GM12878 (cell line): ENCODE results near the gene APLP2. TPM values are rescaled to one million over a fixed set of nuclear protein-coding genes. Genes with fewer than 3 reads are reported as not detected.

ENCODE experiments used
- ATAC-seq: fragments of 200-7000 bp; cut with Tn5 transposase; 3 replicates; pipeline ENCODE4 v1.9.1; 2020; ENCODE audit warnings: mild to moderate bottlenecking, moderate library complexity
- BruUV-seq: library from RNA; stranded (reverse); fragments of 400-500 nt; replicated peaks from 2 replicates; lab custom pipeline; 2021; lab: Mats Ljungman, UMichigan
- CTCF ChIA-PET: fragments of 300-600 bp; sonication (Branson Sonifier 250); formaldehyde crosslinking; extraction: SDS; loops from one replicate; lab custom pipeline; 2021; ENCODE audit warnings: inconsistent platforms; lab: Yijun Ruan, JAX
- POLR2A ChIA-PET: fragments of 350-600 bp; formaldehyde crosslinking; extraction: SDS; loops from one replicate; lab custom pipeline; 2021; ENCODE audit warnings: inconsistent platforms; lab: Charles Lee
- RAD21 ChIA-PET: fragments of 300-600 bp; sonication (Branson Sonifier 250); formaldehyde crosslinking; loops from one replicate; lab custom pipeline; 2023; ENCODE audit warnings: antibody characterized with exemption; ENCODE audit not compliant: unreplicated experiment; lab: Charles Lee
- SMC1A ChIA-PET: fragments of 300-600 bp; sonication (Branson Sonifier 250); formaldehyde crosslinking; loops from one replicate; lab custom pipeline; 2023; ENCODE audit not compliant: unreplicated experiment, uncharacterized antibody; lab: Charles Lee
- DNase-seq: peaks from one replicate; pipeline ENCODE4 v3.0.0-alpha.2; 2011; ENCODE audit warnings: low read depth, low spot score
- FAIRE-seq: peaks from 3 replicates; lab custom pipeline; 2011; peaks lifted over from hg19 to GRCh38; lab: Jason Lieb, UNC
- H2AFZ ChIP-seq: 2 replicates; pipeline ENCODE4 v1.6.0; 2011; ENCODE audit warnings: low read depth, low read length, control low read depth; ENCODE audit not compliant: control insufficient read depth
- H3K27ac ChIP-seq: 2 replicates; pipeline ENCODE4 v1.5.1; 2011; ENCODE audit warnings: control low read depth; ENCODE audit not compliant: control insufficient read depth, insufficient read depth
- H3K27me3 ChIP-seq, 2 experiments: replicated peaks in 1 of 2; 2 replicates each; pipeline versions ENCODE4 v1.6.0 to v1.6.1; 2011; ENCODE audit warnings: low read length in 1 of 2; ENCODE audit not compliant: control insufficient read depth in 2 of 2, insufficient read depth in 2 of 2
- H3K36me3 ChIP-seq, 2 experiments: 2 replicates each; pipeline ENCODE4 v1.5.1; 2011; ENCODE audit warnings: low read length in 1 of 2; ENCODE audit not compliant: control insufficient read depth in 2 of 2, insufficient read depth in 2 of 2
- H3K4me1 ChIP-seq: 2 replicates; pipeline ENCODE4 v1.6.1; 2011; ENCODE audit warnings: mild to moderate bottlenecking, low read length, moderate library complexity, mixed read lengths; ENCODE audit not compliant: control insufficient read depth, insufficient read depth
- H3K4me2 ChIP-seq: 2 replicates; pipeline ENCODE4 v1.6.0; 2011; ENCODE audit warnings: control low read depth; ENCODE audit not compliant: control insufficient read depth, insufficient read depth
- H3K4me3 ChIP-seq: fragments of 200-600 bp; sonication (generic); 2 replicates; pipeline ENCODE4 v1.5.1; 2016
- H3K79me2 ChIP-seq: 2 replicates; pipeline ENCODE4 v1.6.0; 2011; ENCODE audit warnings: low read length; ENCODE audit not compliant: control insufficient read depth, insufficient read depth
- H3K9ac ChIP-seq: 2 replicates; pipeline ENCODE4 v1.8.0; 2011; ENCODE audit warnings: low read length, control low read depth, mixed read lengths; ENCODE audit not compliant: control insufficient read depth, insufficient read depth
- H3K9me3 ChIP-seq: replicated peaks from 3 replicates; pipeline ENCODE4 v1.5.1; 2011; ENCODE audit warnings: mild to moderate bottlenecking, low read length; ENCODE audit not compliant: control insufficient read depth, insufficient read depth
- H4K20me1 ChIP-seq: 2 replicates; pipeline ENCODE4 v1.6.0; 2011; ENCODE audit not compliant: control insufficient read depth, insufficient read depth
- PAX5 ChIP-seq: IDR thresholded peaks from 2 replicates; pipeline ENCODE4 v1.6.1; 2011; ENCODE audit warnings: low read depth, low read length, borderline replicate concordance
- WGBS: methylation state at CpG from one replicate; pipeline ENCODE4 v1.1.6; 2016; ENCODE audit warnings: low lambda C conversion rate; ENCODE audit not compliant: insufficient replicate concordance, insufficient coverage; ENCODE audit errors: missing lambda C conversion rate; 5-methylcytosine and 5-hydroxymethylcytosine counted together
- in situ Hi-C: fragments of 300-500 bp; cut with MboI; formaldehyde crosslinking; loops from 9 replicates; pipeline ENCODE4 v1.14.3; 2018; ENCODE audit warnings: mixed read lengths
- intact Hi-C: fragments of 100-400 bp; cut with micrococcal nuclease; formaldehyde crosslinking; loops from one replicate; pipeline ENCODE4 v1.14.2; 2022; ENCODE audit not compliant: unreplicated experiment
- polyA plus RNA-seq, 11 experiments: library from polyadenylated mRNA; depleted of rRNA in 4 of 11; unstranded in 6 of 11; stranded (reverse) in 5 of 11; fragments of >200 nt; fragmentation: Nextera tagmentation in 4 of 11; fragmentation: Illumina TruSeq in 1 of 11; extraction: Ambion mirVana in 4 of 11; extraction: Trizol in 1 of 11; gene quantifications; 1 replicate in 1 of 11; 2 replicates in 10 of 11; pipeline versions ENCODE4 v1.2.1 to v1.2.3, GENCODE V29; 2011 to 2016; ENCODE audit warnings: inconsistent platforms in 2 of 11, missing spikeins in 2 of 11, low read depth in 1 of 11
- total RNA-seq, 4 experiments: library from RNA; depleted of rRNA in 3 of 4; stranded (reverse); fragments of >200 nt in 3 of 4; fragmentation: Illumina TruSeq in 1 of 4; extraction: Trizol in 1 of 4; gene quantifications; 2 replicates each; pipeline versions ENCODE4 v1.2.1 to v1.2.3, GENCODE V29; 2013 to 2021
- TF ChIP-seq, protein P1 (sequence below): fragments of 450-650 bp; formaldehyde crosslinking; IDR thresholded peaks from 2 replicates; pipeline ENCODE4 v1.5.0; 2022; ENCODE audit warnings: mild to moderate bottlenecking, missing genetic modification characterization

The APLP2 gene
- total and polyA plus RNA-seq, 10 of the 15 experiments (the other 5 are each of a cell fraction or from before 2014, with no cell fraction given) = 2.3 to 38.8 (median 21.3) TPM

DNA sequence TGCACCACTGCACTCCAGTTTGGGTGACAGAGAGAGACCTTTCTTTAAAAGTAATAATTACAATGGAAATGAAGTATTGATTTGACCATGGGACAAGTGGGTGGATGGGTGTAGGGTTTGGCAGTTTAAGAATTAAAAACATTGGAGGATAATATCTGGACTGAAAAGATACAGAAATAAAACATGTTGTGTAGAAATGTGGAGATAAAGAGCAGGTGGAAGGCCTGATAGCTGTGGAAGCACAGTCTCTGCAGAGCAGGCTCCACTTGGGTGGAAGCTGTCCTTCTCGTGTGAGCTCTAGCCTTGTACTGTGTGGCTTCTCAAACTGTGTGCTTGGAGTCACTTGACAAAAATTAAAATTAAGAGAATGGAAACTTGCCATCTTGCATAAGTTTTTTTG lies 25.6 kb downstream of the APLP2 start (continued):
- TF ChIP-seq, protein P1, sequence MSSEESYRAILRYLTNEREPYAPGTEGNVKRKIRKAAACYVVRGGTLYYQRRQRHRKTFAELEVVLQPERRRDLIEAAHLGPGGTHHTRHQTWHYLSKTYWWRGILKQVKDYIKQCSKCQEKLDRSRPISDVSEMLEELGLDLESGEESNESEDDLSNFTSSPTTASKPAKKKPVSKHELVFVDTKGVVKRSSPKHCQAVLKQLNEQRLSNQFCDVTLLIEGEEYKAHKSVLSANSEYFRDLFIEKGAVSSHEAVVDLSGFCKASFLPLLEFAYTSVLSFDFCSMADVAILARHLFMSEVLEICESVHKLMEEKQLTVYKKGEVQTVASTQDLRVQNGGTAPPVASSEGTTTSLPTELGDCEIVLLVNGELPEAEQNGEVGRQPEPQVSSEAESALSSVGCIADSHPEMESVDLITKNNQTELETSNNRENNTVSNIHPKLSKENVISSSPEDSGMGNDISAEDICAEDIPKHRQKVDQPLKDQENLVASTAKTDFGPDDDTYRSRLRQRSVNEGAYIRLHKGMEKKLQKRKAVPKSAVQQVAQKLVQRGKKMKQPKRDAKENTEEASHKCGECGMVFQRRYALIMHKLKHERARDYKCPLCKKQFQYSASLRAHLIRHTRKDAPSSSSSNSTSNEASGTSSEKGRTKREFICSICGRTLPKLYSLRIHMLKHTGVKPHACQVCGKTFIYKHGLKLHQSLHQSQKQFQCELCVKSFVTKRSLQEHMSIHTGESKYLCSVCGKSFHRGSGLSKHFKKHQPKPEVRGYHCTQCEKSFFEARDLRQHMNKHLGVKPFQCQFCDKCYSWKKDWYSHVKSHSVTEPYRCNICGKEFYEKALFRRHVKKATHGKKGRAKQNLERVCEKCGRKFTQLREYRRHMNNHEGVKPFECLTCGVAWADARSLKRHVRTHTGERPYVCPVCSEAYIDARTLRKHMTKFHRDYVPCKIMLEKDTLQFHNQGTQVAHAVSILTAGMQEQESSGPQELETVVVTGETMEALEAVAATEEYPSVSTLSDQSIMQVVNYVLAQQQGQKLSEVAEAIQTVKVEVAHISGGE (CRISPR knock-in tag) = no peak

DNA sequence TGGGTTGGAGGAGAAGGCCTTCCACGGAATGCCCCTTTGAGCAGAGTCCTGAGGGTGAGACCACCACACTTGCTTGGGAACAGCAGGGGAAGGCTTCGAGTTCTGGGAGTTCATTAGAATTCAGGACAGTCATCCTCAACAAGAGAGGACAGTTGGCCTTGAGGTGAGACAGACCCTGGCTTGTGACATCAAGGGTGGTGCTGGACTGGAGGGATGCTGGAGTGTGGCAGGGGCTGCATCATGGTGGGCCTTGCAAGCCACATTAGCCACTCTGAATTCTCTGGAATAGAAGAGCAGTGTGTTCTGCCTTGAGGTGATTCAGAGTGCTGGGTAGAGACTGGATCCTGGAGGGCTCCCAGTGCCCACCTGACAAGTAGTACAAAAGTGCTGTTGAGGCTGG lies 26.3 kb downstream of the APLP2 start:
- no TSS peak for BruUV-seq

More for the DNA sequence above, 26.3 kb downstream of the APLP2 start:
- no peak overlapping the region for H3K9ac ChIP-seq
- intact Hi-C loops = no loop called here
- H3K9me3 ChIP-seq = no peaks in the 10 kb centered on the region
- POLR2A ChIA-PET = no interaction called here
- whole genome bisulfite sequencing = 12% methylated on average over 2 of the region's 2 CpGs
- no peaks in the 10 kb centered on the region for H3K27me3 ChIP-seq
- no peak for TF ChIP-seq PAX5
- TF ChIP-seq, all 136 proteins: peak for 0
- FAIRE-seq (no peak), ATAC-seq (no peak), DNase-seq (no peak)
- Histone ChIP-seq H4K20me1 (no peaks in the 10 kb centered on the region), H3K27ac (no peak overlapping the region), H3K4me1 (no peaks in the 10 kb centered on the region), H2AFZ (no peak overlapping the region), H3K36me3 (no peaks in the 10 kb centered on the region), H3K79me2 (no peaks in the 10 kb centered on the region), H3K4me3 (no peak overlapping the region), H3K4me2 (no peak overlapping the region)
- ChIA-PET CTCF (interaction anchor here (1.9 kb wide), 1 partner anchor 10 kb away, joined by 5 read pairs; no protein-coding TSS in a partner anchor), SMC1A (interaction anchor here (1.0 kb wide), 1 partner anchor 15 kb away, joined by 3 read pairs; no protein-coding TSS in a partner anchor), RAD21 (no interaction called here)
- in situ Hi-C loops = no loop called here
